Motor neuron (in vitro differentiated cells): ENCODE measurements around the gene MAP2K5. TPM values are rescaled to one million over a fixed set of nuclear protein-coding genes. Genes with fewer than 3 reads are reported as not detected.

Source experiments
- ATAC-seq, 8 experiments: fragments of 200-7000 bp; cut with Tn5 transposase; replicated peaks in 6 of 8; 2 replicates each; pipeline ENCODE4 v1.8.0; 2021; ENCODE audit warnings: mild to moderate bottlenecking in 8 of 8, moderate library complexity in 8 of 8
- H3K27ac ChIP-seq, 2 donors: fragments of 250-450 bp; sonication (Bioruptor Pico); 2 replicates each; pipeline ENCODE4 v1.9.0; 2021; ENCODE audit warnings: antibody characterized with exemption in 2 of 2, mild to moderate bottlenecking in 2 of 2, moderate library complexity in 1 of 2
- H3K4me1 ChIP-seq, 2 donors: fragments of 250-450 bp; sonication (Bioruptor Pico); replicated peaks in 1 of 2; 2 replicates each; pipeline ENCODE4 v1.6.1; 2021; ENCODE audit warnings: antibody characterized with exemption in 2 of 2, mild to moderate bottlenecking in 2 of 2, moderate library complexity in 1 of 2
- H3K4me3 ChIP-seq, 5 donors: fragments of 250-450 bp; sonication (Bioruptor Pico); 2 replicates each; pipeline ENCODE4 v1.9.0; 2021; ENCODE audit warnings: antibody characterized with exemption in 5 of 5, mild to moderate bottlenecking in 5 of 5, moderate library complexity in 4 of 5
- WGBS, 10 experiments: fragments of 450-650 bp; shearing (Covaris generic); methylation state at CpG; one replicate each; pipeline ENCODE4 v1.0.0; 2022; 5-methylcytosine and 5-hydroxymethylcytosine counted together
- in situ Hi-C, 9 experiments: fragments of 400-800 bp; cut with MboI; loops; one replicate each; pipeline ENCODE4 v1.15.0; 2021; ENCODE audit warnings: low sequenced_read_pairs in 9 of 9, low pct_unique_long_range_greater_than_20kb in 2 of 9; ENCODE audit not compliant: unreplicated experiment in 9 of 9
- total RNA-seq, 8 experiments: library from RNA; unstranded; fragments of 300-600 nt; gene quantifications; 2 replicates each; pipeline versions ENCODE4 v1.2.3 to v1.2.4, GENCODE V29; 2022

MAP2K5 gene
- total RNA-seq, 8 experiments from 2014 or later: 5.3 to 22.6 (median 10.6) TPM

- Histone ChIP-seq H3K27ac (no peak overlapping the region), H3K4me1 (peaks cover 12 to 25% of the 10 kb centered on the region in 2 donors), H3K4me3 (no peak overlapping the region)
- WGBS, 10 experiments: 61 to 93% (median 73%) methylated on average over 5 to 14 of the region's 14 CpGs
- ATAC-seq: no peak
- in situ Hi-C loops: loop anchor here in 1 of 9 experiments (10.0 kb wide), 1 partner anchor 58 kb away; no protein-coding TSS in a partner anchor
These were observed 190.3 kb downstream of the MAP2K5 start for GRCh38 chr15:67732671-67733374.

DNA sequence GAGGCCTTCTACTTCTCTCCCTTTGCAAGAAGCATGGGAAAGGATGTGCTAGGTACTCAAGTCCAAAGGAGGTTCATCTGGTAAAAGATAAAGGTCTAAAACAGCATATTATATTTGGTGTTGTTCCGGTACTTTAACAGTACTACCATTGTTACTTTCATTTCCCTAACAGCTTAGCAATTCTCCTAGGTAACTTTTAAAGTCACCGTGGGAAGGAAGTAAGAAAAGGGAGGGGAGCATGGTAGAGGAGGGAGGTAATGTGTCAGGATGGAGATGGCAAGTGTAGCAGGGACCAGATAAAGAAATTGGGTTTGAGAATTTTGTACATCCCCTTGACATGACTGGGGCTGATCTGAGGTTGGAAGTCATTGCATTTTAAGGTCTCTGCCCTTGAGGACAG, 193.4 kb downstream of the MAP2K5 start:
- no peak for ATAC-seq
- 0 to 80% (median 27%) methylated on average over 1 to 2 of the region's 2 CpGs; no CpG with 5 or more reads in 2 of the 10 experiments for WGBS, 10 experiments

DNA sequence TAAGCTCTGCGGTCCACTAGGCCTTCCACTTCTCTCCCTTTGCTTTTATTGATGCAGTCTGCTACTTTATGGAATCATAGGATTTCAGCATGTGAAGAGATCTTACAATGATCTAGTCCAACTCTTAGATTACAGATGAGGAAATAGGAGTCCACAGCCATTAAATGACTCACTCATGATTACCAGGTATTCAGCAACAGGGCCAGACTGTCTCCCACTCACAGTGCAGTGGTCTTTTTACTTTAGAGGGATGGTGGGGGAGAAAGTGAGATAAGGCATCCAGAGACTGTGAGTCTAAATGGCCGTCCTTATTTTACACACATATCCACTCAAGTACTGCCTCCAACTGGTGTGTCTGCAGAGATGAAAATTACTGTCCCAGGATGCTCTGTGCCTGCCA, 194.3 kb downstream of the MAP2K5 start:
- peaks cover 6 to 14% of the 10 kb centered on the region in 2 donors for H3K4me1 ChIP-seq
- in situ Hi-C loops: loop anchor here in 1 of 9 experiments (10.0 kb wide), 1 partner anchor 62 kb away; no protein-coding TSS in a partner anchor
- no peak overlapping the region for H3K4me3 ChIP-seq
- peak in 3 of 8 experiments; percentile 22 to 70 (median 53) for ATAC-seq
- 63 to 100% (median 100%) methylated on average over 1 to 2 of the region's 2 CpGs; no CpG with 5 or more reads in 1 of the 10 experiments for WGBS, 10 experiments
- H3K27ac ChIP-seq: no peak overlapping the region

More for the DNA sequence above, 193.4 kb downstream of the MAP2K5 start:
- Histone ChIP-seq H3K27ac (no peak overlapping the region), H3K4me3 (no peak overlapping the region), H3K4me1 (peaks cover 12 to 18% of the 10 kb centered on the region in 2 donors)
- in situ Hi-C loops: loop anchor here in 1 of 9 experiments (10.0 kb wide), 1 partner anchor 61 kb away; no protein-coding TSS in a partner anchor

DNA sequence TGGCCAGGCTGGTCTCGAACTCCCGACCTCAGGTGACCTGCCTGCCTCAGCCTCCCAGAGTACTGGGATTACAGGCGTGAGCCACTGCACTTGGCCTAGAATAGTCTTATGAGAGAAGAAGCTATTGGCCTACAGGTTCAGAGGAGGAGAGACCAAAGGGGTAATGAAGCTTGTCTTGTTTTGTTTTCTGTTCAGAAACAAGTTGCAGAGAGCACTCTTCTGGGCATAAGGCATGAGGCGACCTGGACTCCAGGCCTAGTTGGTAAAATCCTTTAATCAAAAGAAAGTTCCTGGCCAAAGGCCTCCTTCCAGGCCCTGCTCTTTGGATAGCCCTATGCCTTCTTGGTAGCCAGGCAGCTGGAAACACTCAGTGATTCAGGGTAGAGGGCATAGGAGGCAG, 195.6 kb downstream of the MAP2K5 start:
- in situ Hi-C loops: loop anchor here in 1 of 9 experiments (10.0 kb wide), 1 partner anchor 63 kb away; no protein-coding TSS in a partner anchor
- WGBS, 10 experiments: 50 to 100% (median 80%) methylated on average over 1 to 3 of the region's 4 CpGs; no CpG with 5 or more reads in 2 of the 10 experiments
- H3K4me1 ChIP-seq: peaks cover under 1 to 8% of the 10 kb centered on the region in 2 donors
- H3K4me3 ChIP-seq: no peak overlapping the region
- no peak for ATAC-seq
- no peak overlapping the region for H3K27ac ChIP-seq

DNA sequence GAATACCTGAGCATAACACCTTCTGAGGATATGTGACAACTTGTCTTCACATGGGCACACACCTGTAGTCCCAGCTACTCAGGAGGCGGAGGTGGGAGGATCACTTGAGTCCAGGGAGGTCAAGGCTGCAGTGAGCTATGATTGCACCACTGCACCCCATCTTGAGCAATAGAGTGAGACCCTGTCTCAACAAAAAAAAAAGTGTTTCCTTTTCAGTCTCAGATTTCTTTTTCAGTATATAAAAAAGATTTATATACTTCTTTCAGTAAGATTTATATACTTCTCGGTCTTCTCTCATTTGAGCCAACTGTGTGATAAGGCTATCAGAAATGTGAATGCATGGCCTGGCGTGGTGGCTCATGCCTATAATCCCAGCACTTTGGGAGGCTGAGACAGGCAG, 197.9 kb downstream of the MAP2K5 start:
- no peak overlapping the region for H3K4me3 ChIP-seq
- in situ Hi-C loops: no loop called here
- H3K4me1 ChIP-seq: peaks cover 12 to 26% of the 10 kb centered on the region in 2 donors
- ATAC-seq: no peak
- 80 to 100% (median 90%) methylated on average over 1 to 3 of the region's 3 CpGs; no CpG with 5 or more reads in 2 of the 10 experiments for WGBS, 10 experiments
- no peak overlapping the region for H3K27ac ChIP-seq

- 50 to 100% (median 67%) methylated on average over 1 to 2 of the region's 2 CpGs; no CpG with 5 or more reads in 5 of the 10 experiments for WGBS, 10 experiments
- no peak overlapping the region for H3K4me3 ChIP-seq
- in situ Hi-C loops: no loop called here
- H3K27ac ChIP-seq: no peak overlapping the region
- H3K4me1 ChIP-seq: peaks cover 17 to 35% of the 10 kb centered on the region in 2 donors
- ATAC-seq: no peak
These were observed 198.8 kb downstream of the MAP2K5 start for GRCh38 chr15:67741308-67741707.

GRCh38 chr15:67743558-67743957, 201.1 kb downstream of the MAP2K5 start:
- in situ Hi-C loops: no loop called here
- Histone ChIP-seq H3K4me3 (no peak overlapping the region), H3K4me1 (peaks cover 18 to 48% of the 10 kb centered on the region in 2 donors), H3K27ac (no peak overlapping the region)
- ATAC-seq: no peak

GRCh38 chr15:67744331-67745072, 202.0 kb downstream of the MAP2K5 start:
- peak in 3 of 8 experiments; percentile 68 to 91 (median 79) for ATAC-seq
- Histone ChIP-seq H3K4me3 (no peak overlapping the region), H3K4me1 (peaks cover 18 to 52% of the 10 kb centered on the region in 2 donors), H3K27ac (no peak overlapping the region)
- in situ Hi-C loops: no loop called here
- WGBS, 10 experiments: 27 to 90% (median 60%) methylated on average over 1 of the region's 1 CpG; no CpG with 5 or more reads in 2 of the 10 experiments

- in situ Hi-C loops: no loop called here
- no peak overlapping the region for H3K4me3 ChIP-seq
- peaks cover 22 to 60% of the 10 kb centered on the region in 2 donors for H3K4me1 ChIP-seq
- no peak overlapping the region for H3K27ac ChIP-seq
- ATAC-seq: peak in 3 of 8 experiments; percentile 5 to 52 (median 48)
- WGBS, 10 experiments: 66 to 100% (median 86%) methylated on average over 1 to 4 of the region's 4 CpGs; no CpG with 5 or more reads in 1 of the 10 experiments
These were observed 202.8 kb downstream of the MAP2K5 start for GRCh38 chr15:67745073-67746006.

- in situ Hi-C loops: no loop called here
- no peak overlapping the region for H3K4me3 ChIP-seq
- peaks cover 29 to 67% of the 10 kb centered on the region in 2 donors for H3K4me1 ChIP-seq
- WGBS, 10 experiments: 25 to 100% (median 80%) methylated on average over 1 of the region's 1 CpG; no CpG with 5 or more reads in 3 of the 10 experiments
- H3K27ac ChIP-seq: no peak overlapping the region
- ATAC-seq: peak in 1 of 8 experiments; percentile 24
These were observed 203.5 kb downstream of the MAP2K5 start for GRCh38 chr15:67746022-67746421.

GRCh38 chr15:67746450-67746849, 203.9 kb downstream of the MAP2K5 start:
- in situ Hi-C loops: no loop called here
- Histone ChIP-seq H3K4me1 (peaks cover 29 to 71% of the 10 kb centered on the region in 2 donors), H3K4me3 (no peak overlapping the region), H3K27ac (no peak overlapping the region)
- WGBS, 10 experiments: 80 to 100% (median 89%) methylated on average over 2 to 4 of the region's 4 CpGs
- ATAC-seq: no peak

- WGBS, 10 experiments: 0 to 100% (median 57%) methylated on average over 1 to 3 of the region's 3 CpGs; no CpG with 5 or more reads in 1 of the 10 experiments
- peak in 4 of 8 experiments; percentile 12 to 89 (median 56) for ATAC-seq
- Histone ChIP-seq H3K4me3 (no peak overlapping the region), H3K4me1 (peaks cover 29 to 66% of the 10 kb centered on the region in 2 donors), H3K27ac (no peak overlapping the region)
- in situ Hi-C loops: no loop called here
These were observed 205.4 kb downstream of the MAP2K5 start for GRCh38 chr15:67747921-67748320.
